ENCODE measurements around the gene ZNF81. TPM values are rescaled to one million over a fixed set of nuclear protein-coding genes. Genes with fewer than 3 reads are reported as not detected.

Gene ZNF81
- total RNA-seq, 4 donors from 2014 or later: 1.00 to 4.3 (median 3.3) TPM

DNA sequence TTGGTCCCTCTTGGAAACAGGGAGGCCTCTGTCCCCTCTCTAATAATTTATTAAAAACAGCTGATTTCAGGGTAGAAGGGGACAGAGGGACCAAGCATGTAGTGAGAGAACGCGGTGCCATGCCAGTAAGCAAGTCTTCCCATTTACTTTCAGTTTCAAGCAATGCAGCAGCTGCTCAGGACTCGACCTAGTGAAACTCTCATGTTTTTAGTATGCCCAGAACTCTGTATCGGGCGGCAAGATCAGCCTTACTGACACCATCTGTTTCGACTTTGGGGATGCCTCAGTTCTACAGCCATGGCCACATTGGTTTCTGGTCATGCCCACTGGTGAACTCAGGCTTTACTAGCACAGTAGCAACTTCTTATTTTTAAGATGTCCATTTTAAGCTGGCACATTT, 40.6 kb downstream of the ZNF81 start:
- no peak overlapping the region for H3K4me3 ChIP-seq
- in situ Hi-C loops (cut with MboI; ENCODE audit: low sequenced_read_pairs in 4 of 4) (no loop called here), intact Hi-C loops (cut with DNase I; ENCODE audit: low total_unique reads) (no loop called here)
- no peaks in the 10 kb centered on the region for H3K36me3 ChIP-seq
- no peaks in the 10 kb centered on the region for H3K4me1 ChIP-seq
- no peaks in the 10 kb centered on the region for H3K27me3 ChIP-seq
- no peak overlapping the region for H3K27ac ChIP-seq
- DNase-seq (no peak), ATAC-seq (no peak)
- TF ChIP-seq POLR2A (IDR thresholded peaks at IDR 0.05) (no peak), CTCF (IDR thresholded peaks at IDR 0.05 in 4 of 5, conservative IDR thresholded peaks at IDR 0.05 in 1 of 5) (no peak)
- no peaks in the 10 kb centered on the region for H3K9me3 ChIP-seq

DNA sequence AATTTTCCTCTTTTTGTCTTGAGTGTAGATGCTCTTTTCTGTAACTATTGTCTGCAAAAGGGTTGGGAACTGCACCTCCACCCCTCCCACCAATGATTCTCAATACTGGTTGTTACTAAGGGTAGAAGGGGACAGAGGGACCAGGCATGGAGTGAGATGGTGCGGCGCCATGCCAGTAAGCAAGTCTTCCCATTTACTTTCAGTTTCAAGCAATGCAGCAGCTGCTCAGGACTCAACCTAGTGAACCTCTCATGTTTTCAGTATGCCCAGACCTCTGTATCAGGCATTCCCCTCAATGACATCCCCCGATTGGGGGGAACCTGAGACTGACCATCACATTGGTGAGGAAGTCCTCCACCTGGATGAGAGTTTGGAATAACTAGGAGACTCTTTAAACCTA, 41.5 kb downstream of the ZNF81 start:
- in situ Hi-C loops (cut with MboI; ENCODE audit: low sequenced_read_pairs in 4 of 4): no loop called here
- Histone ChIP-seq H3K4me3 (no peak overlapping the region), H3K9me3 (no peaks in the 10 kb centered on the region), H3K27ac (no peak overlapping the region), H3K27me3 (no peaks in the 10 kb centered on the region), H3K4me1 (no peaks in the 10 kb centered on the region), H3K36me3 (no peaks in the 10 kb centered on the region)
- intact Hi-C loops (cut with DNase I; ENCODE audit: low total_unique reads): no loop called here
- no peak for ATAC-seq
- no peak for TF ChIP-seq CTCF (IDR thresholded peaks at IDR 0.05 in 4 of 5, conservative IDR thresholded peaks at IDR 0.05 in 1 of 5)
- no peak for TF ChIP-seq POLR2A (IDR thresholded peaks at IDR 0.05)
- DNase-seq: no peak

DNA sequence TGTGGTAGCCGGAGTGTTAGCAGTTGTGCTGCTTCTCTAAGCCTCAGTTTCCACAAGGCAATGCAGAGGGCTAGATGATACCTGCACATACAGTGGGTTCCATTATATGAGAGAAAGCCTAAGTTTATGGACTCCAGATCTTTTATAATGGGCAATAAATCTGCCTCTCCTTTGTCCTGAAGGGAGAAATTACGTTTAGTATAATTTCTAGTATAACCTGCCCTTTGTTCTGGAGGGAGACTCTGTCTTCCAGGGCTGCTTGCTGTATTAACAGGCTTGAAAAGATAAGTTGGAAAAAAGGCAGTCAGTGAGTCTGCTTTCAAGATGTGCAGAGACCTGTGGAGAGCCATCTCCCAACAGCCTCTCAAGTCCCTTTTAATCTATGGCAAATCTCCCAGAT, 42.8 kb downstream of the ZNF81 start:
- H3K4me1 ChIP-seq: no peaks in the 10 kb centered on the region
- ATAC-seq (no peak), DNase-seq (no peak)
- H3K27ac ChIP-seq: no peak overlapping the region
- no peaks in the 10 kb centered on the region for H3K9me3 ChIP-seq
- TF ChIP-seq CTCF (IDR thresholded peaks at IDR 0.05 in 4 of 5, conservative IDR thresholded peaks at IDR 0.05 in 1 of 5) (no peak), POLR2A (IDR thresholded peaks at IDR 0.05) (no peak)
- in situ Hi-C loops (cut with MboI; ENCODE audit: low sequenced_read_pairs in 4 of 4): no loop called here
- no peaks in the 10 kb centered on the region for H3K36me3 ChIP-seq
- no peak overlapping the region for H3K4me3 ChIP-seq
- intact Hi-C loops (cut with DNase I; ENCODE audit: low total_unique reads): no loop called here
- no peaks in the 10 kb centered on the region for H3K27me3 ChIP-seq

- DNase-seq (no peak), ATAC-seq (no peak)
- no peaks in the 10 kb centered on the region for H3K9me3 ChIP-seq
- no peaks in the 10 kb centered on the region for H3K4me1 ChIP-seq
- H3K4me3 ChIP-seq: no peak overlapping the region
- TF ChIP-seq POLR2A (IDR thresholded peaks at IDR 0.05): no peak
- no peak for TF ChIP-seq CTCF (IDR thresholded peaks at IDR 0.05 in 4 of 5, conservative IDR thresholded peaks at IDR 0.05 in 1 of 5)
- H3K36me3 ChIP-seq: no peaks in the 10 kb centered on the region
- H3K27me3 ChIP-seq: no peaks in the 10 kb centered on the region
- in situ Hi-C loops (cut with MboI; ENCODE audit: low sequenced_read_pairs in 4 of 4): no loop called here
- intact Hi-C loops (cut with DNase I; ENCODE audit: low total_unique reads): no loop called here
- no peak overlapping the region for H3K27ac ChIP-seq
Measured at GRCh38 chrX:47880927-47881326, 44.2 kb downstream of the ZNF81 start.

DNA sequence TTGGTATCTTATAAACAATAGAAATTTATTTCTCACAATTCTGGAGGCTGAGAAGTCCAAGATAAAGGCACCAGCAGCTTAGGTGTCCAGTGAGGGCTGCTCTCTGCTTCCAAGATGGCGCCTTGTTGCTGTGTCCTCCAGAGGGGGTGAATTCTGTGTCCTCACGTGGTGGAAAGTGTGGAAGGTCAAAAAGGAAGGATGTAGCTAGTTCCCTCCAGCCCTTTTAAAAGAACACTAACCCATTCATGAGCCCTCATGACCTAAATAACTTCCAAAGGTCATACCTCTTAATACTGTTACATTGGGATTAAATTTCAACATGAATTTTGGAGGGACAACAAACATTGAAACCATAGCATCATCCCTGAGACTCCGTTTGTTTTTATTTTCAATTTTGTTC, 48.8 kb downstream of the ZNF81 start:
- Histone ChIP-seq H3K27ac (no peak overlapping the region), H3K4me1 (no peaks in the 10 kb centered on the region), H3K27me3 (no peaks in the 10 kb centered on the region), H3K4me3 (no peak overlapping the region), H3K9me3 (no peaks in the 10 kb centered on the region), H3K36me3 (no peaks in the 10 kb centered on the region)
- intact Hi-C loops (cut with DNase I; ENCODE audit: low total_unique reads): no loop called here
- ATAC-seq: no peak
- no peak for DNase-seq
- TF ChIP-seq CTCF (IDR thresholded peaks at IDR 0.05 in 4 of 5, conservative IDR thresholded peaks at IDR 0.05 in 1 of 5): no peak
- no peak for TF ChIP-seq POLR2A (IDR thresholded peaks at IDR 0.05)
- in situ Hi-C loops (cut with MboI; ENCODE audit: low sequenced_read_pairs in 4 of 4): no loop called here

Measured in gastrocnemius medialis (tissue), 4 donors.